ENCODE measurements around the gene L1TD1.

DNA sequence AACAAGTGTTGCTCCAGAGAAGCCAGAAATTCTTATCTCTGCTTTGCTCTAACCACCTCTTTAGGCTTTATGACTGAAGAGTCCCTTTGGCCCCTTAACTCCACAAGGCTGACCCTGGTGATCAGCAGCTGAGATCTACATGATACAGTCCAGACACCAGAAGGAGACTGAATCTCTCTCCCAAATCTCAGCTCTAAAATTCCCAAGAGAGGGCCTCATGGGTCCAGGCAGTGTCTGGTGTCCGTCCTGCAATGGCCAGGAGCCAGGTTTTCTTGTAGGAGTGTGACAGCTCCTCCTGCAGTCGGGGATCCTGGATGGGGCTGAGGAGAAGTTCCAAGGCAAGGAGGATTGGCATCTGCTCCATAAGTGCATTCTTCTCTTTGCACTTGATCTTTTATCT is 35.3 kb downstream of the L1TD1 start:
- TF ChIP-seq BHLHE40 (IDR thresholded peaks at IDR 0.05; ENCODE audit: borderline replicate concordance) (no peak), ZNF384 (IDR thresholded peaks at IDR 0.05) (no peak), TARDBP (IDR thresholded peaks at IDR 0.05) (no peak), SP1 (IDR thresholded peaks at IDR 0.05) (no peak), CTBP1 (IDR thresholded peaks at IDR 0.05; ENCODE audit: borderline replicate concordance) (no peak), HDGF (IDR thresholded peaks at IDR 0.05; ENCODE audit: borderline replicate concordance) (no peak), SUZ12 (IDR thresholded peaks at IDR 0.05) (no peak), NFRKB (IDR thresholded peaks at IDR 0.05) (no peak), FOXK2 (IDR thresholded peaks at IDR 0.05) (no peak), ELF4 (IDR thresholded peaks at IDR 0.05) (no peak), L3MBTL2 (conservative IDR thresholded peaks at IDR 0.05) (no peak), FOXM1 (IDR thresholded peaks at IDR 0.05; ENCODE audit: borderline replicate concordance) (no peak)
